NCI-H128 (cell line): ENCODE data around the gene OR5AK2.
"Not testable (repeated sequence)": the region's sequence is repeated elsewhere in the genome, so short reads cannot be mapped to it uniquely, and the experiment has no call there.

Experiments used
- DNase-seq: peaks from one replicate; lab custom pipeline; 2025; ENCODE audit not compliant: unreplicated experiment; lab: John Stamatoyannopoulos, UW

Gene OR5AK2

GRCh38 chr11:56988614-56989013 is at the start of gene OR5AK2:
Gene OR5AK2, plus strand, starts transcription at chr11:56988914. Its CDS starts 0 bp downstream, at chr11:56988914.
- DNase-seq = no peak

- DNase-seq = not testable (repeated sequence)
Observed at GRCh38 chr11:56945526-56945925, 43.2 kb upstream of the OR5AK2 start.

- no peak for DNase-seq
Observed at GRCh38 chr11:56948991-56949515, 39.7 kb upstream of the OR5AK2 start.

GRCh38 chr11:56950510-56950909 is 38.2 kb upstream of the OR5AK2 start:
- DNase-seq = no peak

GRCh38 chr11:56953907-56954306 is 34.8 kb upstream of the OR5AK2 start:
- DNase-seq = not testable (repeated sequence)

GRCh38 chr11:56961609-56962008 is 27.1 kb upstream of the OR5AK2 start:
- DNase-seq = no peak

- no peak for DNase-seq
Observed at GRCh38 chr11:56967726-56968125, 21.0 kb upstream of the OR5AK2 start.

GRCh38 chr11:56968524-56968923 is 20.2 kb upstream of the OR5AK2 start:
- DNase-seq = no peak

GRCh38 chr11:56977314-56977713 is 11.4 kb upstream of the OR5AK2 start:
- DNase-seq = no peak

- DNase-seq = no peak
Observed at GRCh38 chr11:56990702-56991101, 2.0 kb downstream of the OR5AK2 start.

- no peak for DNase-seq
Observed at GRCh38 chr11:56994532-56994931, 5.8 kb downstream of the OR5AK2 start.

- no peak for DNase-seq
Observed at GRCh38 chr11:57001674-57002401, 13.1 kb downstream of the OR5AK2 start.

GRCh38 chr11:57008373-57008772 is 19.7 kb downstream of the OR5AK2 start:
- no peak for DNase-seq

- DNase-seq = no peak
Observed at GRCh38 chr11:57015679-57016078, 27.0 kb downstream of the OR5AK2 start.

- DNase-seq = no peak
Observed at GRCh38 chr11:57031556-57031955, 42.8 kb downstream of the OR5AK2 start.
